Measurements from ENCODE around the gene LMAN2.

DNA sequence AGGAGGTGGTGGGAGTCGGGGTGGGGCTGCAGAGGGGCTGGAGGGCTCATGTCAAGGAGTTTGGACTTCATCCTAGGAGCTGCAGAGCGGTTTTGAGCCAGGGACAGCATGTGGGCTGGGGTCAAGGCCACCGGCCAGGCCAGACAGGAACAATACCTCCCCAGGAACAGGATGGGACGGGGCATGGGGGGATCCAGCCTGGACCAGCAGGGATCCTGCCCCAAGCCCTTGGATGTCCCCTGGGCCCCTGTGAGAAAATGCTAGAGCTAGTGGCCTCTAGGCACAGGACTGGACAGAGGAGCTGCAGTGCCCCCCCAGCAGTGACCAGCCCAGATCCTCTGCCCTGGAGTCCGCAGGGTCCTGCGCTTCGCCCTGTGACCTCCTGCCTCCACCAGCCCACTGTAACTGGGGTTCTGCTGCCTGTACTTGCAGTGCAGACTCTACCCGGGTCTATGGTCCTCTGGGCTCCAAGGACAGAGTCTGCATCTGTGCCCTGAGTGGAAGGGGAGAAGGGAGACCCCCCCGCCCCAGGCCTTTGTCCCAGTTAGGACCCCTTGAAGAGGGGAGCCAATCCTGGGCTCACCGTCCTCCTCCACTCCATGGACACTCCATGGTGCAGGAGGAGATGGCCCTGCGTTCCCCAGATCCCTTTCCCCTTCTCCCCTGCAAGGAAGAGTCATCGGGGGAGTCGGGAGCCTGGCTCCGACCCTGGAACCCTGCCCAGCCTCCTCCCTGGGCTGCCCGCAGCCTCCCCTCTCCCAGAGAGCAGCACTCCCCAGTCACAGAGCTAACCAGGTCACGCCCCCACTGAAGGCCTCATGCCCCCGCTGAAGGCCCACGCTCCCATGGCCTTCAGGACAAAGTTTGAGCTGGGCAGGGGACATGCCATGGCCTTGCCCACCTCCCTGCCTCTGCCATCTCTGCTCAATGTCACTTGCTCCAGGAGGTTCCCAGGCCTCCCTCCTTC, 36.8 kb downstream of the LMAN2 start:
- TF ChIP-seq, protein P1, sequence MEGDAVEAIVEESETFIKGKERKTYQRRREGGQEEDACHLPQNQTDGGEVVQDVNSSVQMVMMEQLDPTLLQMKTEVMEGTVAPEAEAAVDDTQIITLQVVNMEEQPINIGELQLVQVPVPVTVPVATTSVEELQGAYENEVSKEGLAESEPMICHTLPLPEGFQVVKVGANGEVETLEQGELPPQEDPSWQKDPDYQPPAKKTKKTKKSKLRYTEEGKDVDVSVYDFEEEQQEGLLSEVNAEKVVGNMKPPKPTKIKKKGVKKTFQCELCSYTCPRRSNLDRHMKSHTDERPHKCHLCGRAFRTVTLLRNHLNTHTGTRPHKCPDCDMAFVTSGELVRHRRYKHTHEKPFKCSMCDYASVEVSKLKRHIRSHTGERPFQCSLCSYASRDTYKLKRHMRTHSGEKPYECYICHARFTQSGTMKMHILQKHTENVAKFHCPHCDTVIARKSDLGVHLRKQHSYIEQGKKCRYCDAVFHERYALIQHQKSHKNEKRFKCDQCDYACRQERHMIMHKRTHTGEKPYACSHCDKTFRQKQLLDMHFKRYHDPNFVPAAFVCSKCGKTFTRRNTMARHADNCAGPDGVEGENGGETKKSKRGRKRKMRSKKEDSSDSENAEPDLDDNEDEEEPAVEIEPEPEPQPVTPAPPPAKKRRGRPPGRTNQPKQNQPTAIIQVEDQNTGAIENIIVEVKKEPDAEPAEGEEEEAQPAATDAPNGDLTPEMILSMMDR (IDR thresholded peaks at IDR 0.05) = no peak
- TF ChIP-seq POLR2A (IDR thresholded peaks at IDR 0.05) = no peak

Measured in tibial nerve (tissue), 3 donors.